Measurements from ENCODE around the gene VPS50.

- TF ChIP-seq REST (IDR thresholded peaks at IDR 0.05; ENCODE audit: low read depth) (no peak), MAX (IDR thresholded peaks at IDR 0.05) (no peak), CREB1 (IDR thresholded peaks at IDR 0.05; ENCODE audit: low read depth) (no peak), EP300 (IDR thresholded peaks at IDR 0.05; ENCODE audit: borderline replicate concordance) (no peak), RAD21 (IDR thresholded peaks at IDR 0.05; ENCODE audit: low read depth) (no peak), YY1 (IDR thresholded peaks at IDR 0.05; ENCODE audit: low read depth) (no peak), EGR1 (IDR thresholded peaks at IDR 0.05) (no peak), TCF12 (IDR thresholded peaks at IDR 0.05; ENCODE audit: low read depth) (no peak)
These were observed 127.5 kb downstream of the VPS50 start for GRCh38 chr7:93359520-93360198.
